ENCODE results near the gene CHRNG.
"Not testable (repeated sequence)": the region's sequence is repeated elsewhere in the genome, so short reads cannot be mapped to it uniquely, and the experiment has no call there.

Gene CHRNG

DNA sequence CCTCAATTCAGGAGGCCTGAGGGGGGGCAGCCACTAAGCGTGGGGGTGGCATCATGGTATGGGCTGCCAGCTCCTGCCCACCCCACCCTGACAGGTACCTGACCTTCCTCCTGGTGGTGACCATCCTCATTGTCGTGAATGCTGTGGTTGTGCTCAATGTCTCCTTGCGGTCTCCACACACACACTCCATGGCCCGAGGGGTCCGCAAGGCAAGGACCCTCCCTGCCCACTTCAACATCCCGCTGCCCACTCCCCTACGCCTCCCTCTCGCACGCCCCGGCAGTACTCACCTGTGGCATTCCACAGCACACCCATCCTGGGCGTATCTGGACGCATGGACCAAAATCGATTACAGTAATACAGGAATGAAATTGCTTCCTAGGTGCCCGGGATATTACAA is 4.0 kb downstream of the CHRNG start:
- DNase-seq (ENCODE audit: low read depth in 1 of 2, low spot score in 1 of 2) = no peak

- DNase-seq (ENCODE audit: low read depth in 1 of 2, low spot score in 1 of 2) = no peak
Observed at GRCh38 chr2:232543928-232544631, 4.6 kb downstream of the CHRNG start.

DNA sequence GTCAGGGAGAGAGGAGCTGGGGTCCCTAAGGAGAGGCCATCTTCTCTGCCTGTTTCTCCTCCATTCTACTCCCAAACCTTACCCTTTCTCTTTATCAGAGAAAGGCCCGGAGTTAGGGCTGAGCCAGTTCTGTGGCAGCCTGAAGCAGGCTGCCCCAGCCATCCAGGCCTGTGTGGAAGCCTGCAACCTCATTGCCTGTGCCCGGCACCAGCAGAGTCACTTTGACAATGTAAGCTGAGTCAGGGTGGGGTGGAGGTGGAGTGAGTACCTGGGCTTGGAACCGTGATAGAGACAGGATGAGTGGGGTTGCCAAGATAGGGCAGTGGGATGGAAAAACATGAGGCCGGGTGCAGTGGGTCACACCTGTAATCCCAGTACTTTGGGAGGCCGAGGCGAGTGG is 5.2 kb downstream of the CHRNG start:
- no peak for DNase-seq (ENCODE audit: low read depth in 1 of 2, low spot score in 1 of 2)

DNA sequence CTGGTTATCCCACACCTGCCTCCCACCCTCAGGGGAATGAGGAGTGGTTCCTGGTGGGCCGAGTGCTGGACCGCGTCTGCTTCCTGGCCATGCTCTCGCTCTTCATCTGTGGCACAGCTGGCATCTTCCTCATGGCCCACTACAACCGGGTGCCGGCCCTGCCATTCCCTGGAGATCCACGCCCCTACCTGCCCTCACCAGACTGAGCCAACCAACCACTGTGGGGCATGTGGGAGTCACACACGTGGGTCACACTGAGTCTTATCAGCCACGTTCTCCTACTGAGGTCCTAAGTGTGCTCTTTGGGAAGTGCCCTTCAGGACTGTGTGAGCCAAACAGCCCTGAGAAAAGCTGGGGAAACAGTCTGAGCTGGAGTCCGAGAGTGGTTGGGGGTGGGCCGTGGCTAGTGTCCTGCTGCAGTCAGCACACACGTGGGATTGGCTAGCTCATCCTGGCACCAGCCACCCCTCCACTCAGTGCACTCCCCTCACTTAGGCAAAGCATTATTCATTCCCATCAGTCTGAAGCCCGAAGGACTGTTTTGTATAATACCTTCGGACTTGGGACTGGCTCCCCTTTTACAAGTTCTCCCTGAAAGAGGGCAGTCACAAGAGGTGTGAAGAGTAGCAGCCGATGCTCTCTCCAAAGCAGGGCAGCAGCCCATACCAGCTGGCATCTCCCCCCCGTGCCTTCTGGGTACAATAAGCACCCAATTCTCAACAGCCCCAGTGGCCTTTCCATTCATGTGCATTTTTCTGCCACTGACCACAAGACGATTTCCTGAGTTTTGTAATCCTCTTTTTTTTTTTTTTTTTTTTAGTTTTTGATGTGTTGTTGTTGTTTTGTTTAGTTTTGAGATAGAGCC is 6.3 kb downstream of the CHRNG start:
- DNase-seq (ENCODE audit: low read depth in 1 of 2, low spot score in 1 of 2) = no peak

DNA sequence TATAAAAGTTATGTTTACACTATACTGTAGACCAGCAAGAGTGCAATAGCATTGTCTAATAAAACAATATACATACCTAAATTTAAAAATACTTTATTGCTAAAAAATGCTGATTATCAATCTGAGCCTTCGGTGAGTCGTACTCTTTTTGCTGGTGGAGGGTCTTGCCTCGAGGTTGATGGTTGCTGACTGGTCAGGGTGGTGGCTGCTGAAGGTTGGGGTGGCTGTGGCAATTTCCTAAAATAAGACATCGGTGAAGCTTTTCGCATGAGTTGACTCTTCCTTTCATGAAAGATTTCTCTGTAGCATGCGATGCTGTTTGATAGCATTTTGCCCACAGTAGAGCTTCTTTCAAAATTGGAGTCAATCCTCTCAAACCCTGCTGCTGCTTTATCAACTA is 8.5 kb downstream of the CHRNG start:
- DNase-seq (ENCODE audit: low read depth in 1 of 2, low spot score in 1 of 2) = no peak

GRCh38 chr2:232549655-232550353 is 10.3 kb downstream of the CHRNG start:
- no peak for DNase-seq (ENCODE audit: low read depth in 1 of 2, low spot score in 1 of 2)

GRCh38 chr2:232550354-232551249 is 11.1 kb downstream of the CHRNG start, which contains the start of the genes EIF4E2 and TIGD1:
Gene EIF4E2, plus strand, starts transcription at chr2:232550689. Its CDS starts 36 bp downstream, at chr2:232550725.
Gene TIGD1, minus strand, starts transcription at chr2:232550557. Its CDS starts 675 bp downstream, at chr2:232549882.
- DNase-seq (ENCODE audit: low read depth in 1 of 2, low spot score in 1 of 2) = peak; percentile 81 to 88

DNA sequence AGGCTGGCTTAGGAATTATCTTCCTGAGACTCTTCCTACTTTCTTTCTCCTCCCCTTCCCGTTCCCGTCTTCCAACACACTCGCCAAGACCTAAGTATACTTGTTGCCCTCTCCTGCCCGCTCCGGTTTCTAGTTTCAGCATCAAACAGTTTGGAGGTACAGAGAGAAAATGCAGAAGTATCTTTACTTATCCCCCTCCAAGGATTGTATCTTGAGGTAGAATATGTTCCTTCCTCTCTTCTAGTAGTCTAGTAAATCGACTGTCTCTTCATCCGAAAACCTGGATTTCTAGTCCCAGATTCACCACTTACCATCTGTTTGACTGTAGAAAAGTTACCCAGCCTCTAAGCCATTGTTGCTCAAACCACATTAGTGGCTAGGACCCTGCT is 11.8 kb downstream of the CHRNG start:
- no peak for DNase-seq (ENCODE audit: low read depth in 1 of 2, low spot score in 1 of 2)

GRCh38 chr2:232551776-232552175 is 12.3 kb downstream of the CHRNG start:
- DNase-seq (ENCODE audit: low read depth in 1 of 2, low spot score in 1 of 2) = no peak

GRCh38 chr2:232556426-232556825 is 16.9 kb downstream of the CHRNG start:
- DNase-seq (ENCODE audit: low read depth in 1 of 2, low spot score in 1 of 2) = no peak

GRCh38 chr2:232562515-232563151 is 23.1 kb downstream of the CHRNG start:
- no peak for DNase-seq (ENCODE audit: low read depth in 1 of 2, low spot score in 1 of 2)

DNA sequence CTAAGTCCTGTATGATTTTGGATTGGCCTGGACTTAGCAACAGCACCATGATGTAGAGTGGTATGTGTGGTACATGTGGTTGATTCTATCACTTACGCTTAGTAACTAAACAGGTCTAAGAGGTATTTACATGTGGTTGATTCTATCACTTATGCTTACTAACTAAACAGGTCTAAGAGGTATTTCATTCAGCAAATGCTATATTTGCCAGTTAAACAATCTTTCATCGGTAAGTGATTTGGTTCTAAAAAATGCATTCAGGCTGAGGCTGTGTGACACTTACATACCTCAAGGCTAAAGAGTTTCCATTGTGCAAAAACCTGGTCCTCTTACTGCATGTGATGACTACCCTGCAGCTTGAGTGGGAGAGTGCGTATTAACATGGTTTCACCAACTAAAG is 24.1 kb downstream of the CHRNG start:
- no peak for DNase-seq (ENCODE audit: low read depth in 1 of 2, low spot score in 1 of 2)

GRCh38 chr2:232567721-232568120 is 28.2 kb downstream of the CHRNG start:
- no peak for DNase-seq (ENCODE audit: low read depth in 1 of 2, low spot score in 1 of 2)

- no peak for DNase-seq (ENCODE audit: low read depth in 1 of 2, low spot score in 1 of 2)
Observed at GRCh38 chr2:232568161-232568560, 28.7 kb downstream of the CHRNG start.

DNA sequence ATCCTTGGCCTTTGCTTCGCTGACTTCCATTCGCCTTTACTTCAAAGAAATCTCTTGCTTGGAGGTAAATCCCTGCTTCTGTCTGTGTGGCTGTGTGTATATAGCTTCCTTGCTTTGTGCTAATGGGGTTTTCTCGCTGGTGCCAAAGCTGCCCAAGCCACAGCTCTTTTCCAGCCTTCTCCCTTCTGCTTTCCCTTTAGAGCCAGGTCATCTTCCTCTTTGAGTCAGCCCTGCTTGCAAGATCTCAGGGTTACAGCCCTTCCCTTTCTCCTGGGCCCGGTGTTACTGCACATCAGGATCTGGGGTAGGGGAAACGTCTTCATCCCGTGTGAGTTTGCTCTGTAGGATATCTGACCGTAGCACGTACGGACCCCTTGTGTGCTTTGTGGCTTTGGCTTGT is 30.0 kb downstream of the CHRNG start:
- no peak for DNase-seq (ENCODE audit: low read depth in 1 of 2, low spot score in 1 of 2)

- DNase-seq (ENCODE audit: low read depth in 1 of 2, low spot score in 1 of 2) = not testable (repeated sequence)
Observed at GRCh38 chr2:232570481-232570880, 31.0 kb downstream of the CHRNG start.

GRCh38 chr2:232571026-232571474 is 31.6 kb downstream of the CHRNG start:
- no peak for DNase-seq (ENCODE audit: low read depth in 1 of 2, low spot score in 1 of 2)

DNA sequence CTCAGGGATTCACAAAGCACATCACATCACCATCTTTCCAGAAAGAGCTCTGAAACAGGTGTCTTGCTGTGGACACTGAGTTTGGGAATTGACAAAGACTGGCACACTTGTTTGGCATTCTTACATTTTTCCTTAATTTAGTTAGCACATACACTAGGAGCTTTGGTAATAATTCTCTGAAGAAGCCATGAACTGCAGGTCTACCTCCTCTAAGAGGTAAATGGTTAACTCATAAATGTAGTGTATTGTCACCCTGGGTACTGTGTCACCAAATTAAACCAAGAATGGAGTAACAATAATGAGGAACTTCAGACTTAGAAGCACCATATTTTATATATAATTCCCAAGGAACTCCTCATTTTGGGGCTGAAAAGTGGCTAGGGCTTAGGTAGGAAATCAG is 33.5 kb downstream of the CHRNG start:
- DNase-seq (ENCODE audit: low read depth in 1 of 2, low spot score in 1 of 2) = no peak

DNA sequence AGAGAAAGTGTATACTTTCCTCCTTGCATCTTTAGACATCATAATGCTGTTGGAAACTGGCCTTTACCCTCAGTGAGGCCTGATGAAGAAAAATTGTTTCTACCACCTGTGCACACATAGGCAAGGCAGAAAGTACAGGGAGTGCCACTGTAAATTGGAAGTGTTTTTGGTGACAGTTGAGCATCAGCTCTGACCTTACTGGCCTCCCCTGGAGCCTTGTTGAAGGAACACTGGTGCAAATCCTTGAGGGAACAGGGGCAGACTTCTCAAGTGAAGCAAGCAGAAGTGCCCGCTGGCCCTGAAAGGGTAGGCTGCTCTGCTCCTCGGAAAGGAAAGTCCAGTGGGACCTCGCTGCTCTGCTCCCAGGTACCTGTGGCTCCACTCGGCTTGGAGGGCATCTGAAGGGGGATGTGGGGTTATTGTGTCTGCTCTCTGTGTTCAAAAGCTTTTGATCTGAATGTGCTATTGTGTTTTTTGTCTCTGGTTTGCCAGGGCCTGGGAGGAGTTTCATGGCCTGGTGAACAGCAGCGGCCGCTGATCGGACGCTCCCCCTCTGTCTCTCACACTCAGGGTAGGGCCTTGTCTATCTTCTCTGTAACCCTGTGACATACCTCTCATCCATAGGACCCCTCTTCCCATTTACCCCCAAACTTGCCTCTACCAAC is 34.4 kb downstream of the CHRNG start:
- no peak for DNase-seq (ENCODE audit: low read depth in 1 of 2, low spot score in 1 of 2)

Measured in activated T-helper 1 cell treated with anti-CD3 and anti-CD28 coated beads, Interleukin-2, amount 50 U/mL, for 16 hours (primary cell).